OCI-LY3 (cell line): ENCODE data around the gene CERS6.

Experiments
- H2AFZ ChIP-seq: fragments of 200-600, 300-600 bp; shearing (Covaris generic); 2 replicates; pipeline ENCODE4 v1.6.0; 2014; ENCODE audit warnings: antibody characterized with exemption, low read depth, low read length
- H3K27ac ChIP-seq: fragments of 200-600, 300-600 bp; sonication (generic); 2 replicates; pipeline ENCODE4 v1.5.1; 2014; ENCODE audit warnings: mild to moderate bottlenecking, low read length, moderate library complexity, mixed read lengths
- H3K27me3 ChIP-seq: fragments of 200-600, 300-600 bp; sonication (generic); 2 replicates; pipeline ENCODE4 v1.6.1; 2014; ENCODE audit warnings: low read depth, low read length, mixed read lengths
- H3K36me3 ChIP-seq: fragments of 200-600, 300-600 bp; sonication (generic); replicated peaks from 2 replicates; pipeline ENCODE3; 2014; ENCODE audit warnings: low read depth, low read length, mixed read lengths
- H3K4me1 ChIP-seq: fragments of 300-600, 200-600 bp; sonication (generic); 2 replicates; pipeline ENCODE4 v1.6.1; 2014; ENCODE audit warnings: low read length, mixed read lengths
- H3K4me2 ChIP-seq: fragments of 200-600, 300-600 bp; sonication (generic); 2 replicates; pipeline ENCODE4 v1.6.1; 2014; ENCODE audit warnings: low read length, mixed read lengths
- H3K4me3 ChIP-seq: fragments of 300-600, 200-600 bp; sonication (generic); 2 replicates; pipeline ENCODE4 v1.5.1; 2014; ENCODE audit warnings: antibody characterized with exemption, mild to moderate bottlenecking, low read length, moderate library complexity
- H3K79me2 ChIP-seq: fragments of 300-600, 200-600 bp; shearing (Covaris generic); 2 replicates; pipeline ENCODE4 v1.6.1; 2014; ENCODE audit warnings: mild to moderate bottlenecking, low read length, mixed read lengths
- H3K9ac ChIP-seq: fragments of 300-600, 200-600 bp; shearing (Covaris generic); 2 replicates; pipeline ENCODE4 v1.6.0; 2014; ENCODE audit warnings: mild to moderate bottlenecking, low read length, moderate library complexity
- H3K9me3 ChIP-seq: fragments of 200-600, 300-600 bp; shearing (Covaris generic); 2 replicates; pipeline ENCODE4 v1.6.1; 2014; ENCODE audit warnings: low read length, mixed read lengths; ENCODE audit not compliant: insufficient read depth
- H4K20me1 ChIP-seq: fragments of 200-600, 300-600 bp; sonication (generic); 2 replicates; pipeline ENCODE4 v1.6.1; 2016; ENCODE audit warnings: low read length, mixed read lengths; ENCODE audit not compliant: insufficient read depth
- EZH2phosphoT487 ChIP-seq: fragments of 200-600 bp; shearing (Covaris generic); IDR thresholded peaks from 2 replicates; pipeline ENCODE4 v1.6.1; 2018; ENCODE audit warnings: antibody characterized with exemption, mixed run types, low read depth
- TF ChIP-seq, protein P1 (sequence below): fragments of 200-600, 300-600 bp; sonication (generic); IDR thresholded peaks from 2 replicates; pipeline ENCODE4 v1.5.1; 2014; ENCODE audit warnings: antibody characterized with exemption, low read length, low read depth

The CERS6 gene

DNA sequence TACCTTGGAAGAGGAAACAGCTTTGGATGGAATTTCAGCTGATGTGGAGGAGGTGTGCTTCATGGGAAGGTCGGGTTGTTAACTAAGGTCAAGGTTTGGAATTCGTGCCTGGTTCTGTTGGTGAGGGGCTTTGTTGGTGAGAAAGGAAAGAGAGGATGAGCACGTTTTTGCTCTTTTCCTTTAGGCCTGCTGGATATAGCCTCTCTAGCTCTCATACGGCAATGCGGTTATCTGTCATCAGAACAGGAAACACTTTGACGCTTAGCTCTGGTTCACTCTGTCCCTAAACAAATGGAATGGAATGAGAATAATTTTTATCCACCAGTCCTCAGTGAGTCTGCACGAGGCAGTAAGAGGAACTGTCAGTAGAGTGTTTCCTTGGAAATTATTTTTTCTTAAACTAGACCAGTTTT lies 176.6 kb downstream of the CERS6 start:
- H3K36me3 ChIP-seq = no peaks in the 10 kb centered on the region
- no peaks in the 10 kb centered on the region for H3K27me3 ChIP-seq
- no peak overlapping the region for H2AFZ ChIP-seq
- no peak overlapping the region for H3K4me3 ChIP-seq
- no peaks in the 10 kb centered on the region for H3K9me3 ChIP-seq
- no peak for TF ChIP-seq EZH2phosphoT487
- TF ChIP-seq, protein P1, sequence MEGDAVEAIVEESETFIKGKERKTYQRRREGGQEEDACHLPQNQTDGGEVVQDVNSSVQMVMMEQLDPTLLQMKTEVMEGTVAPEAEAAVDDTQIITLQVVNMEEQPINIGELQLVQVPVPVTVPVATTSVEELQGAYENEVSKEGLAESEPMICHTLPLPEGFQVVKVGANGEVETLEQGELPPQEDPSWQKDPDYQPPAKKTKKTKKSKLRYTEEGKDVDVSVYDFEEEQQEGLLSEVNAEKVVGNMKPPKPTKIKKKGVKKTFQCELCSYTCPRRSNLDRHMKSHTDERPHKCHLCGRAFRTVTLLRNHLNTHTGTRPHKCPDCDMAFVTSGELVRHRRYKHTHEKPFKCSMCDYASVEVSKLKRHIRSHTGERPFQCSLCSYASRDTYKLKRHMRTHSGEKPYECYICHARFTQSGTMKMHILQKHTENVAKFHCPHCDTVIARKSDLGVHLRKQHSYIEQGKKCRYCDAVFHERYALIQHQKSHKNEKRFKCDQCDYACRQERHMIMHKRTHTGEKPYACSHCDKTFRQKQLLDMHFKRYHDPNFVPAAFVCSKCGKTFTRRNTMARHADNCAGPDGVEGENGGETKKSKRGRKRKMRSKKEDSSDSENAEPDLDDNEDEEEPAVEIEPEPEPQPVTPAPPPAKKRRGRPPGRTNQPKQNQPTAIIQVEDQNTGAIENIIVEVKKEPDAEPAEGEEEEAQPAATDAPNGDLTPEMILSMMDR = no peak
- H3K4me2 ChIP-seq = no peak overlapping the region
- peaks cover 17% of the 10 kb centered on the region for H3K4me1 ChIP-seq
- H3K27ac ChIP-seq = no peak overlapping the region
- no peak overlapping the region for H3K9ac ChIP-seq
- H4K20me1 ChIP-seq = no peaks in the 10 kb centered on the region
- H3K79me2 ChIP-seq = no peaks in the 10 kb centered on the region

DNA sequence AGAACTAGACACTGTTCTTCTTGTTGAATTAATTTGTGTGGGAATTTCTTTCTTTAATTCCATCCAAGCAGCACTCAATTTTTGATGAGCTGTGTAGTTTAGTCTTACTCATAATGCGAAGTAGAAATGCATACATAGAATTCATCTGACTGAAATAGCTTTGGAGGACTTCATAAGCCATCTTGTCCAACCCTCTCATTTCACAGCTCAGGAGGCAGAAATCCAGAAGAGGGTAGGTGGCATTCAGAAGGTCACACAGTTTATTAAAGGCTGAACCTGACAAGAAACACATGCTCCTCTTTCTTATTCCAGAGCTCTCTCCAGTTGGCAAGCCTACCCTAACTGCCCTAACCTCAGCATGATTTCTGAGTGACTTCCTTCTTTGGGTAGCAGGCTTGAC lies 177.1 kb downstream of the CERS6 start:
- Histone ChIP-seq H3K4me3 (no peak overlapping the region), H2AFZ (no peak overlapping the region), H3K9ac (no peak overlapping the region), H3K4me2 (no peak overlapping the region), H3K36me3 (no peaks in the 10 kb centered on the region), H3K79me2 (no peaks in the 10 kb centered on the region), H4K20me1 (no peaks in the 10 kb centered on the region), H3K27me3 (no peaks in the 10 kb centered on the region), H3K27ac (no peak overlapping the region), H3K9me3 (no peaks in the 10 kb centered on the region), H3K4me1 (peaks cover 17% of the 10 kb centered on the region)
- no peak for TF ChIP-seq EZH2phosphoT487
- TF ChIP-seq, protein P1 = no peak

DNA sequence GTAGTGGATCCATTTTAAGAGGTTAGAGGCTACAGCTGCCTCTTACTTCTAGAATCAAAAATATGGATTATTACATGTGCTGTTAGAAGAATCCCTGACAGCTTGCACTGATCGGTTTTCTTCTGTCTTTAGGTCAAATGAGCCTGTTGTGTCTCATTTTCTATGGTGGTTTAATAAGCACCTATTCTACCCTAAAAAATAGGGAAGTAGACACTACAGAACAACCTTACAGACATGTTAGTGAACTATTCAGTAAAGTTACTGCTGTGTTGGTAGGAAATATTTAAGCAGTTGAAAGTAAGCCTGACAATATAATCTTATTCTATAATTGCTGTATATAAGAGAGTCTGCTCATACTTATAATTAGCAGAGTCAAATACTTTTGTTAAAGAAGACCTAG lies 177.8 kb downstream of the CERS6 start:
- Histone ChIP-seq H3K36me3 (no peaks in the 10 kb centered on the region), H3K4me2 (no peak overlapping the region), H3K4me1 (peaks cover 17% of the 10 kb centered on the region), H4K20me1 (no peaks in the 10 kb centered on the region), H3K27ac (no peak overlapping the region), H3K4me3 (no peak overlapping the region), H3K9me3 (no peaks in the 10 kb centered on the region), H2AFZ (no peak overlapping the region), H3K9ac (no peak overlapping the region), H3K27me3 (no peaks in the 10 kb centered on the region), H3K79me2 (no peaks in the 10 kb centered on the region)
- TF ChIP-seq, protein P1 = no peak
- no peak for TF ChIP-seq EZH2phosphoT487

DNA sequence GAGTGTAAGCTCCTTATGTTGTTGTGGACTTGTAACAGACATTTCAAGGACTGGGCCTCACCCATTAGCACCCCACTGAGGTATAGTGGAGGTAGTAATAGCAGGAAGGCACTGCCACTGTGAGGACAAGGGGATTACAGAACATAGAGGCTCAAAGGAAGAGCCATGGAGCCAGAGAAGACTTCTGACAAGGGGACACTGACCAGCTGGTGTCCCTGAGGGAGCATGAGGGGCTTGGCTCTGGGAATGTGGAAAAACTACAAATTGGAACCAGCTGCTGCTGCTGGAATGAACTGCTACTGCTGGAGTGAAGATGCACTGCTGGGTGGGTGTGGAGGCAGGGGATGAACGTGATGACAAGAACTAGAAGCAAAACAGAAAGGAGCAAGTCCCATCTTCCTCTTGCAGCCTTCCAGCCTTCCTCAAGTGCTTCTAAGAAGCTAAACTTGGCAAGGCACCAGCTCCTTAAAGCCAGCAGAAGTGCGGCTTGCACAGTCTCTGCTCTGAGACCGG lies 179.0 kb downstream of the CERS6 start:
- Histone ChIP-seq H3K9ac (no peak overlapping the region), H3K36me3 (no peaks in the 10 kb centered on the region), H3K9me3 (no peaks in the 10 kb centered on the region), H3K4me1 (peaks cover 25% of the 10 kb centered on the region), H3K79me2 (no peaks in the 10 kb centered on the region), H3K4me3 (no peak overlapping the region), H2AFZ (no peak overlapping the region), H4K20me1 (no peaks in the 10 kb centered on the region), H3K4me2 (no peak overlapping the region), H3K27ac (no peak overlapping the region), H3K27me3 (no peaks in the 10 kb centered on the region)
- TF ChIP-seq EZH2phosphoT487 = no peak
- TF ChIP-seq, protein P1 = no peak; the same call in 1 of the 2 replicates
